ENCODE results near the gene GOLGA8S.
"Not testable (repeated sequence)": the region's sequence is repeated elsewhere in the genome, so short reads cannot be mapped to it uniquely, and the experiment has no call there.

The GOLGA8S gene, protein sequence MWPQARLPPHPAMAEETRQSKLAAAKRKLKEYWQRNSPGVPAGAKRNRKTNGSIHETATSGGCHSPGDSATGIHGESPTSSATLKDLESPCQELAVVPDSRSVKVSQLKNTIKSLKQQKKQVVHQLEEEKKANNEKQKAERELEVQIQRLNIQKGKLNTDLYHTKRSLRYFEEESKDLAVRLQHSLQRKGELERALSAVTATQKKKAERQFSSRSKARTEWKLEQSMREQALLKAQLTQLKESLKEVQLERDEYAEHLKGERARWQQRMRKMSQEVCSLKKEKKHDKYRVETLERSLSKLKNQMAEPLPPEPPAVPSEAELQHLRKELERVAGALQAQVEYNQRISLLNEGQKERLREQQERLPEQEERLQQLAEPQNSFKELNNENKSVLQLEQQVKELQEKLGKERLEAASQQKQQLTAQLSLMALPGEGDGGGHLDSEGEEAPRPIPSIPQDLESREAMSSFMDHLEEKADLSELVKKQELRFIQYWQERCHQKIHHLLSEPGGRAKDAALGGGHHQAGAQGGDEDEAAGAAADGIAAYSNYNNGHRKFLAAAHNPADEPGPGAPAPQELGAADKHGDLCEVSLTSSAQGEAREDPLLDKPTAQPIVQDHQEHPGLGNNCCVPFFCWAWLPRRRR

DNA sequence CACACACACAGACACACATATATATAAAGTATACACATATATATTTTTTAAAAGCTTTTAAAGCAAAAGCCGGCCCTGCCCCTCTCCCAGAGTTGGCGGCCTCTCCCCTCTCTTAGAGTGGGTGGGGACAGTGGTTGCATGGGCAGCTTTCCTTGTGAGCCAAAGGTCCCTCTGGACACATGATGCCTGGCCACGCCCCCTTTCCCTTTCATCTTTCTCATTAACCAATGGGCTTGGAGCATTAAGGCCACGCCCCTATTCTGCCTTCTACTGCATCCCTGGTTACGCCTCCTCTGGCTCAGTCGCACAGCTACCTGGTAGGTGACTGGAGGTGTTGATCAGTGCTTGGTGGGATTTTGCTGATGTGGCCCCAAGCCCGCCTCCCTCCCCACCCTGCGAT is at the start of gene GOLGA8S:
TSS of gene GOLGA8S (plus strand) at position 301 of the 400 bp plus-strand sequence. CDS start at position 363, 62 bp downstream.
- H3K4me1 ChIP-seq (ENCODE audit: insufficient read depth, low read length); H4K20me1 ChIP-seq (ENCODE audit: insufficient read depth, low read length); H2AFZ ChIP-seq (ENCODE audit: low read depth, low read length); H3K9ac ChIP-seq (ENCODE audit: low read depth, low read length); H3K9me3 ChIP-seq (ENCODE audit: insufficient read depth, low read length, severe bottlenecking); ATAC-seq (ENCODE audit: insufficient read depth, low read depth); H3K27ac ChIP-seq (ENCODE audit: low read length); DNase-seq; H3K36me3 ChIP-seq (ENCODE audit: insufficient read depth, low read length); H3K4me3 ChIP-seq (ENCODE audit: low read depth in 1 of 2, low read length in 2 of 2); H3K79me2 ChIP-seq (ENCODE audit: insufficient read depth, low read length); H3K4me2 ChIP-seq (ENCODE audit: insufficient read depth, low read length); H3K27me3 ChIP-seq (ENCODE audit: insufficient read depth, low read length, poor library complexity): not testable (repeated sequence)

DNA sequence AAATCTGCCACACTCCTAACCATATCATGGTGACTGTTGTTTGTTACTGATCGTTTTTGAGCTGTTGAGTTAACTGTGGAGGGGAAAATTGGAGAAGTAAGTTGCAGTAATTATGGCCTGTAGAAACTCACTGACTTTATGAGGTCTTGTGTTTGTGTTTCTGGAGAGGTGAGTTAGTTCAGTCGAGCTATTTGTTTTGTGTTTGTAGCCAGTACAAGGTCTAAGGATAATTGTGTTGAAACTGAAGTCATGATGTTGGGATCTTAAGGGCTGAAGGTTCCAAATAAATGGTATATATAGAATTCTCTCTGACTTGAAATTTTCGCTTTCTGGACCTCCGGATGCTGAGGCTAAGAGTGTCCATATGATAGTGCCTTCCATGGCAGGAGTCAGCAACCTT is 49.7 kb upstream of the GOLGA8S start:
- not testable (repeated sequence) for H2AFZ ChIP-seq (ENCODE audit: low read depth, low read length); DNase-seq; H3K27me3 ChIP-seq (ENCODE audit: insufficient read depth, low read length, poor library complexity); H3K27ac ChIP-seq (ENCODE audit: low read length); H4K20me1 ChIP-seq (ENCODE audit: insufficient read depth, low read length); H3K36me3 ChIP-seq (ENCODE audit: insufficient read depth, low read length); H3K9me3 ChIP-seq (ENCODE audit: insufficient read depth, low read length, severe bottlenecking); ATAC-seq (ENCODE audit: insufficient read depth, low read depth); H3K4me1 ChIP-seq (ENCODE audit: insufficient read depth, low read length)
- Histone ChIP-seq H3K4me2 (ENCODE audit: insufficient read depth, low read length) (peak overlapping the region; percentile 51), H3K4me3 (ENCODE audit: low read depth in 1 of 2, low read length in 2 of 2) (peak overlapping the region in 1 of 2 experiments; percentile 53; a peak in 2 of 4 replicates), H3K9ac (ENCODE audit: low read depth, low read length) (peak overlapping the region; percentile 40; the same call in 1 of the 2 replicates), H3K79me2 (ENCODE audit: insufficient read depth, low read length) (peaks cover 24% of the 10 kb centered on the region)

DNA sequence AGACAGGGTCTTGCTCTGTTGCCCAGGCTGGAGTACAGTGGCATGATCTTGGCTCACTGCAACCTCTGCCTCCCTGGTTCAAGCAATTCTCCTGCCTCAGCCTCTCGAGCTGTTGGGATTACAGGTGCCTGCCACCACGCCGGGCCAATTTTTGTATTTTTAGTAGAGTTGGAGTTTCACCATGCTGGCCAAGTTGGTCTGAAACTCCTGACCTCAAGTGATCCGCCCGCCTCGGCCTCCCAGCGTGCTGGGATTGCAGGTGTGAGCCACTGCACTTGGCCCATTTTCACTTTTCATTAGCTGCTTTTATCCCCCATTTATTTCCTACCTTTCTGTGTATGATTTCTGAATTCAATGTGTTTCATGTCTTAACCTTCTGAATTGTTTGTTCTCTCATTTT is 48.6 kb upstream of the GOLGA8S start:
- not testable (repeated sequence) for H3K9ac ChIP-seq (ENCODE audit: low read depth, low read length); ATAC-seq (ENCODE audit: insufficient read depth, low read depth); H3K27me3 ChIP-seq (ENCODE audit: insufficient read depth, low read length, poor library complexity); H3K9me3 ChIP-seq (ENCODE audit: insufficient read depth, low read length, severe bottlenecking); H3K4me1 ChIP-seq (ENCODE audit: insufficient read depth, low read length); H4K20me1 ChIP-seq (ENCODE audit: insufficient read depth, low read length); DNase-seq; H3K36me3 ChIP-seq (ENCODE audit: insufficient read depth, low read length); H3K27ac ChIP-seq (ENCODE audit: low read length); H2AFZ ChIP-seq (ENCODE audit: low read depth, low read length)
- H3K79me2 ChIP-seq (ENCODE audit: insufficient read depth, low read length) = peaks cover 24% of the 10 kb centered on the region
- H3K4me3 ChIP-seq (ENCODE audit: low read depth in 1 of 2, low read length in 2 of 2) = peak overlapping the region in 1 of 2 experiments; percentile 41; a peak in 1 of 4 replicates
- peak overlapping the region; percentile 51; the same call in 1 of the 2 replicates for H3K4me2 ChIP-seq (ENCODE audit: insufficient read depth, low read length)

DNA sequence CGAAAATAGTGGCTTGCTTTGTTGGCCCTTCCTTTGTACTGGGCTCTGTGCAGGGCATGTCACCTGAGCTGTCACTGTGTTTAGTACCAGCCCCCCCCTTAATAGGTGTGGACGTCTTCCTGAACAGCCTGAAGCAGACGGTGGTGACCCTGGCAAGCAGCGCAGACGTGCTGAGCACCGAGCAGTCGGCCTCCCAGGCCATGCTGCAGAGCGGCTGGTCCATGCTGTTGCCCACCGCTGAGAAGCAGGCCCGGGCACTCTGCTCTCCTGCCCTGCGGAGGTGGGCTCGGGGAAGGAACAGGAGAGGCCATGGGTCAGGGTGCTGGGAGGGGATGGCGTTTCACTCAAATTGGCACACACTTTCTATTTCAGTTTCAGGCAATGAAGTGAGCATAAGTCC is 43.3 kb upstream of the GOLGA8S start:
- H3K4me1 ChIP-seq (ENCODE audit: insufficient read depth, low read length); H3K4me2 ChIP-seq (ENCODE audit: insufficient read depth, low read length); H2AFZ ChIP-seq (ENCODE audit: low read depth, low read length); H3K9ac ChIP-seq (ENCODE audit: low read depth, low read length); H4K20me1 ChIP-seq (ENCODE audit: insufficient read depth, low read length); H3K9me3 ChIP-seq (ENCODE audit: insufficient read depth, low read length, severe bottlenecking); H3K27me3 ChIP-seq (ENCODE audit: insufficient read depth, low read length, poor library complexity); H3K27ac ChIP-seq (ENCODE audit: low read length); DNase-seq; H3K79me2 ChIP-seq (ENCODE audit: insufficient read depth, low read length); H3K4me3 ChIP-seq (ENCODE audit: low read depth in 1 of 2, low read length in 2 of 2); ATAC-seq (ENCODE audit: insufficient read depth, low read depth): not testable (repeated sequence)
- H3K36me3 ChIP-seq (ENCODE audit: insufficient read depth, low read length) = peaks cover 13% of the 10 kb centered on the region; the same call in 1 of the 2 replicates

DNA sequence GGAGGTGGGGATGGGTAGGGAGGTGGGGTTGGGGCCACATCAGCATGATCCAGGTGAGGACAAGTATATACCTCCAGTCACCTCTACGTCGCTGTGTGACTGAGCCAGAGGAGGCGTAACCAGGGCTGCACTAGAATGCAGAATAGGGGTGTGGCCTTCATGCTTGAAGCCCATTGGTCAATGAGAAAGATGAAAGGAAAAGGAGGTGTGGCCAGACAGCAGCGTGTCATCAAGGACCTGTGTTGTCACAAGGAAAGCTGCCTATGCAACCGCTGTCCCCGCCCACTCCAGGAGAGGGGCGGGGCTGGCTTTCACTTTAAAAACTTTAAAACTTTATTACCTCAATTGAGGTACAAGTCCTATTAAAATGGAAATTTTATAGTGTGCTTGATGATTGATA is 20.5 kb upstream of the GOLGA8S start, which contains the start of gene GOLGA6L26:
TSS of gene GOLGA6L26 (minus strand) at position 101 of the 400 bp plus-strand sequence. CDS start at position 40, 61 bp downstream.
- H3K27me3 ChIP-seq (ENCODE audit: insufficient read depth, low read length, poor library complexity); DNase-seq; H3K9ac ChIP-seq (ENCODE audit: low read depth, low read length); ATAC-seq (ENCODE audit: insufficient read depth, low read depth); H3K4me2 ChIP-seq (ENCODE audit: insufficient read depth, low read length); H3K4me3 ChIP-seq (ENCODE audit: low read depth in 1 of 2, low read length in 2 of 2); H3K27ac ChIP-seq (ENCODE audit: low read length); H3K36me3 ChIP-seq (ENCODE audit: insufficient read depth, low read length); H2AFZ ChIP-seq (ENCODE audit: low read depth, low read length); H3K4me1 ChIP-seq (ENCODE audit: insufficient read depth, low read length); H4K20me1 ChIP-seq (ENCODE audit: insufficient read depth, low read length); H3K79me2 ChIP-seq (ENCODE audit: insufficient read depth, low read length); H3K9me3 ChIP-seq (ENCODE audit: insufficient read depth, low read length, severe bottlenecking): not testable (repeated sequence)

DNA sequence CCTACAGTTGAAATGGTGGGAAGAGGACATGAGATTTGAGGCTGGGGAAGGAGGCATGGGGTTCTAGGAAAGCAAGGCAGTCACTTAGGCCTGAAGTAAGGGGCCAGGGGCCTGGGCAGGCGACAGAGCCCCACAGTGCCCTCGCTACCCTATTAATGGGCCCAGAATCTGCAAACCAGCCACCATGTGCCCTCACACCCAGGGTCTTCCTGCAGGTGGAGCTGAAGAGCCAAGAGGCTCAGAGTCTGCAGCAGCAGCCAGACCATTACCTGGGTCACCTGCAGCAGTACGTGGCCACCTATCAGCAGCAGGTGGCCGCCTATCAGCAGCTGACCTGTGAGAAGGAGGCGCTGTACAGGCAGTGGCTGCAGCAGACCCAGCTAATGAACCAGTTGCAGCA is 8.1 kb downstream of the GOLGA8S start:
- not testable (repeated sequence) for H3K27ac ChIP-seq (ENCODE audit: low read length); H3K4me1 ChIP-seq (ENCODE audit: insufficient read depth, low read length); H2AFZ ChIP-seq (ENCODE audit: low read depth, low read length); H3K4me2 ChIP-seq (ENCODE audit: insufficient read depth, low read length); H3K79me2 ChIP-seq (ENCODE audit: insufficient read depth, low read length); H3K9ac ChIP-seq (ENCODE audit: low read depth, low read length); H3K9me3 ChIP-seq (ENCODE audit: insufficient read depth, low read length, severe bottlenecking); H3K4me3 ChIP-seq (ENCODE audit: low read depth in 1 of 2, low read length in 2 of 2); ATAC-seq (ENCODE audit: insufficient read depth, low read depth); H3K27me3 ChIP-seq (ENCODE audit: insufficient read depth, low read length, poor library complexity); DNase-seq; H4K20me1 ChIP-seq (ENCODE audit: insufficient read depth, low read length); H3K36me3 ChIP-seq (ENCODE audit: insufficient read depth, low read length)

DNA sequence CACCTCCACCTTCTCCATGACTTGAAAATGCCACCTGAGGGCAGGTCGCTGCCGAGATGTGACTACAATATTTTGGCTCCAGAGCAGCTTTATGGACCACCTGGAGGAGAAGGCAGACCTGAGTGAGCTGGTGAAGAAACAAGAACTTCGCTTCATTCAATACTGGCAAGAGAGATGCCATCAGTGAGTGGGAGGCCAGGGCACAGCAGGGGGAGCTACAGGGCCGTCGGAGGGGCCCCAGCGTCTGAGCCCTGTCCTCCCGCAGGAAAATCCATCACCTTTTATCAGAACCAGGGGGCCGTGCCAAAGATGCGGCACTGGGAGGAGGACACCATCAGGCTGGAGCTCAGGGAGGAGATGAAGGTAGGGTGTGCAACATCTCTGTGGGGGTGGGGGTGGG is 9.7 kb downstream of the GOLGA8S start:
- H3K4me3 ChIP-seq (ENCODE audit: low read depth in 1 of 2, low read length in 2 of 2); H4K20me1 ChIP-seq (ENCODE audit: insufficient read depth, low read length); H3K79me2 ChIP-seq (ENCODE audit: insufficient read depth, low read length); H3K27me3 ChIP-seq (ENCODE audit: insufficient read depth, low read length, poor library complexity); DNase-seq; H3K9ac ChIP-seq (ENCODE audit: low read depth, low read length); H3K9me3 ChIP-seq (ENCODE audit: insufficient read depth, low read length, severe bottlenecking); H3K36me3 ChIP-seq (ENCODE audit: insufficient read depth, low read length); H3K27ac ChIP-seq (ENCODE audit: low read length); ATAC-seq (ENCODE audit: insufficient read depth, low read depth); H3K4me1 ChIP-seq (ENCODE audit: insufficient read depth, low read length); H3K4me2 ChIP-seq (ENCODE audit: insufficient read depth, low read length); H2AFZ ChIP-seq (ENCODE audit: low read depth, low read length): not testable (repeated sequence)

Measured in DND-41 (cell line).